ENCODE results near the gene RTL10.

DNA sequence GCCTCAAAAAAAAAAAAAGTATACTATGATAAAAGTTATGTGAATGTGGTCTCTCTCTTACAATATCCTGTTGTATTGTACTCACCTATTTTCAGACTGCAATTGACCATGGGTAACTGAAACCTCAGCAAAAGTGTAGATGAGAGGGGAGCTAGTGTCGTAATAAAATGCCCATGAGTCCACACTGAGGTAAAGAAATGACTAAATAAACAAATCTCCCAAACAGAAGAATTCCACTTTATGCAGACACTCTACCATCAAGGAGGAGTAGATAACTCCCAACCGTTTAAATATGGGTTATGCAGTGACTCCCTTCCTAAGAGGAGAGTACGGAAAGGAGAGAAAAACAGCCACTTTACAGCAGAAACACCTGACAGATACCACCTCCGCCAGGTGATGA lies 14.6 kb downstream of the RTL10 start:
- TF ChIP-seq, protein P1, sequence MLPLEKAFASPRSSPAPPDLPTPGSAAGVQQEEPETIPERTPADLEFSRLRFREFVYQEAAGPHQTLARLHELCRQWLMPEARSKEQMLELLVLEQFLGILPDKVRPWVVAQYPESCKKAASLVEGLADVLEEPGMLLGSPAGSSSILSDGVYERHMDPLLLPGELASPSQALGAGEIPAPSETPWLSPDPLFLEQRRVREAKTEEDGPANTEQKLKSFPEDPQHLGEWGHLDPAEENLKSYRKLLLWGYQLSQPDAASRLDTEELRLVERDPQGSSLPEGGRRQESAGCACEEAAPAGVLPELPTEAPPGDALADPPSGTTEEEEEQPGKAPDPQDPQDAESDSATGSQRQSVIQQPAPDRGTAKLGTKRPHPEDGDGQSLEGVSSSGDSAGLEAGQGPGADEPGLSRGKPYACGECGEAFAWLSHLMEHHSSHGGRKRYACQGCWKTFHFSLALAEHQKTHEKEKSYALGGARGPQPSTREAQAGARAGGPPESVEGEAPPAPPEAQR (tag by site-specific recombination; IDR thresholded peaks at IDR 0.05), result no peak
- TF ChIP-seq, protein P2, sequence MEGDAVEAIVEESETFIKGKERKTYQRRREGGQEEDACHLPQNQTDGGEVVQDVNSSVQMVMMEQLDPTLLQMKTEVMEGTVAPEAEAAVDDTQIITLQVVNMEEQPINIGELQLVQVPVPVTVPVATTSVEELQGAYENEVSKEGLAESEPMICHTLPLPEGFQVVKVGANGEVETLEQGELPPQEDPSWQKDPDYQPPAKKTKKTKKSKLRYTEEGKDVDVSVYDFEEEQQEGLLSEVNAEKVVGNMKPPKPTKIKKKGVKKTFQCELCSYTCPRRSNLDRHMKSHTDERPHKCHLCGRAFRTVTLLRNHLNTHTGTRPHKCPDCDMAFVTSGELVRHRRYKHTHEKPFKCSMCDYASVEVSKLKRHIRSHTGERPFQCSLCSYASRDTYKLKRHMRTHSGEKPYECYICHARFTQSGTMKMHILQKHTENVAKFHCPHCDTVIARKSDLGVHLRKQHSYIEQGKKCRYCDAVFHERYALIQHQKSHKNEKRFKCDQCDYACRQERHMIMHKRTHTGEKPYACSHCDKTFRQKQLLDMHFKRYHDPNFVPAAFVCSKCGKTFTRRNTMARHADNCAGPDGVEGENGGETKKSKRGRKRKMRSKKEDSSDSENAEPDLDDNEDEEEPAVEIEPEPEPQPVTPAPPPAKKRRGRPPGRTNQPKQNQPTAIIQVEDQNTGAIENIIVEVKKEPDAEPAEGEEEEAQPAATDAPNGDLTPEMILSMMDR (tag by site-specific recombination; IDR thresholded peaks at IDR 0.05), result no peak
